Epithelial cell of proximal tubule (primary cell): ENCODE data around the gene PKM. TPM values are rescaled to one million over a fixed set of nuclear protein-coding genes. Genes with fewer than 3 reads are reported as not detected.
"Not testable (repeated sequence)": the region's sequence is repeated elsewhere in the genome, so short reads cannot be mapped to it uniquely, and the experiment has no call there.

Experiments used
- DNase-seq: peaks from one replicate; pipeline ENCODE4 v3.0.0-alpha.2; 2011; ENCODE audit warnings: low read depth
- H3K4me3 ChIP-seq: 2 replicates; pipeline ENCODE4 v1.5.1; 2011; ENCODE audit warnings: low read depth, mild to moderate bottlenecking, low read length
- CTCF ChIP-seq: conservative IDR thresholded peaks from 2 replicates; pipeline ENCODE4 v1.5.1; 2012; ENCODE audit warnings: low read depth, mild to moderate bottlenecking, low read length
- total RNA-seq: library from RNA; depleted of rRNA; stranded (reverse); fragments of >200 nt; gene quantifications from 2 replicates; pipeline ENCODE4 v1.2.3, GENCODE V29; 2015

PKM gene
- total RNA-seq = 1,902 and 2,237 TPM in 2 replicates

- DNase-seq = peak; percentile 74
- no peak for TF ChIP-seq CTCF
Observed at GRCh38 chr15:72231066-72231832, at the start of gene PKM. Gene PKM, minus strand, starts transcription at chr15:72231190. Its CDS starts 12,093 bp downstream, at chr15:72219097.

GRCh38 chr15:72280751-72281150 lies 49.8 kb upstream of the PKM start:
- DNase-seq = no peak
- no peak for TF ChIP-seq CTCF
- no peak overlapping the region for H3K4me3 ChIP-seq

More at GRCh38 chr15:72231066-72231832, at the start of gene PKM:
- H3K4me3 ChIP-seq = peak within 1 kb of the TSS; percentile 76

GRCh38 chr15:72278737-72279136 lies 47.7 kb upstream of the PKM start:
- DNase-seq = no peak
- H3K4me3 ChIP-seq = no peak overlapping the region
- TF ChIP-seq CTCF = no peak

- no peak for TF ChIP-seq CTCF
- no peak for DNase-seq
- no peak overlapping the region for H3K4me3 ChIP-seq
Observed at GRCh38 chr15:72276326-72276700, 45.3 kb upstream of the PKM start.

GRCh38 chr15:72275635-72276325 lies 44.8 kb upstream of the PKM start:
- DNase-seq = not testable (repeated sequence)

GRCh38 chr15:72272997-72273352 lies 42.0 kb upstream of the PKM start:
- DNase-seq = no peak
- peak overlapping the region; percentile 48 for H3K4me3 ChIP-seq
- no peak for TF ChIP-seq CTCF

More at GRCh38 chr15:72275635-72276325, 44.8 kb upstream of the PKM start:
- not testable (repeated sequence) for H3K4me3 ChIP-seq

- TF ChIP-seq CTCF = peak; percentile 63
- H3K4me3 ChIP-seq = peak within 1 kb of the TSS; percentile 96
- peak; percentile 68 for DNase-seq
Observed at GRCh38 chr15:72272213-72272996, 41.4 kb upstream of the PKM start, which contains the start of gene PARP6. Gene PARP6, minus strand, starts transcription at chr15:72272554. Its CDS starts 5,077 bp downstream, at chr15:72267477.
